GM21515 (cell line): ENCODE measurements around the gene CFAP100.

Experiments
- ATAC-seq: cut with Tn5 transposase; IDR thresholded peaks from one replicate; pipeline ENCODE4 v1.9.1; 2021; ENCODE audit not compliant: unreplicated experiment

CFAP100 gene

GRCh38 chr3:126439346-126439967 lies 44.7 kb downstream of the CFAP100 start:
- no peak for ATAC-seq

- ATAC-seq, result no peak
Measured at GRCh38 chr3:126439968-126440708, 45.4 kb downstream of the CFAP100 start.

- ATAC-seq, result no peak
Measured at GRCh38 chr3:126440709-126440995, 45.9 kb downstream of the CFAP100 start.

GRCh38 chr3:126441256-126441880 lies 46.7 kb downstream of the CFAP100 start:
- ATAC-seq, result no peak

- ATAC-seq, result no peak
Measured at GRCh38 chr3:126442094-126442855, 47.6 kb downstream of the CFAP100 start.

- no peak for ATAC-seq
Measured at GRCh38 chr3:126442856-126443242, 48.1 kb downstream of the CFAP100 start.

GRCh38 chr3:126445506-126445905 lies 50.8 kb downstream of the CFAP100 start:
- no peak for ATAC-seq

GRCh38 chr3:126446301-126446700 lies 51.6 kb downstream of the CFAP100 start:
- no peak for ATAC-seq

GRCh38 chr3:126446791-126447190 lies 52.1 kb downstream of the CFAP100 start:
- ATAC-seq, result no peak

GRCh38 chr3:126447456-126448106 lies 52.9 kb downstream of the CFAP100 start:
- no peak for ATAC-seq

- no peak for ATAC-seq
Measured at GRCh38 chr3:126448136-126448892, 53.6 kb downstream of the CFAP100 start.

GRCh38 chr3:126448893-126449180 lies 54.1 kb downstream of the CFAP100 start:
- ATAC-seq, result no peak

- ATAC-seq, result no peak
Measured at GRCh38 chr3:126449621-126450051, 54.9 kb downstream of the CFAP100 start.

GRCh38 chr3:126450219-126450618 lies 55.5 kb downstream of the CFAP100 start:
- no peak for ATAC-seq

GRCh38 chr3:126450744-126451143 lies 56.0 kb downstream of the CFAP100 start:
- ATAC-seq, result no peak

- ATAC-seq, result no peak
Measured at GRCh38 chr3:126451511-126451910, 56.8 kb downstream of the CFAP100 start.

GRCh38 chr3:126452213-126452612 lies 57.5 kb downstream of the CFAP100 start:
- no peak for ATAC-seq

- no peak for ATAC-seq
Measured at GRCh38 chr3:126454025-126454424, 59.3 kb downstream of the CFAP100 start.

- ATAC-seq, result no peak
Measured at GRCh38 chr3:126454437-126455198, 59.9 kb downstream of the CFAP100 start.

GRCh38 chr3:126456211-126456610 lies 61.5 kb downstream of the CFAP100 start:
- no peak for ATAC-seq
